Neuron (in vitro differentiated cells): ENCODE results near the gene KCNK10.

Source experiments
- H2AFZ ChIP-seq: one replicate; pipeline ENCODE4 v1.6.1; 2013; ENCODE audit warnings: low read depth, mild to moderate bottlenecking, inconsistent platforms, low read length, moderate library complexity
- H3K27me3 ChIP-seq: one replicate; pipeline ENCODE4 v1.6.1; 2013; ENCODE audit warnings: low read length; ENCODE audit not compliant: insufficient read depth
- H3K36me3 ChIP-seq: one replicate; pipeline ENCODE4 v1.6.1; 2013; ENCODE audit warnings: low read length; ENCODE audit not compliant: insufficient read depth
- H3K4me1 ChIP-seq: one replicate; pipeline ENCODE4 v1.6.1; 2013; ENCODE audit warnings: low read length; ENCODE audit not compliant: insufficient read depth
- H3K4me3 ChIP-seq: 2 replicates; pipeline ENCODE4 v1.5.1; 2013; ENCODE audit warnings: mild to moderate bottlenecking, low read length, moderate library complexity
- H3K9me3 ChIP-seq: one replicate; pipeline ENCODE4 v1.6.1; 2013; ENCODE audit warnings: low read length

Gene KCNK10

GRCh38 chr14:88327497-88327896 lies 4.4 kb upstream of the KCNK10 start:
- H2AFZ ChIP-seq: no peak overlapping the region
- H3K9me3 ChIP-seq: no peaks in the 10 kb centered on the region
- no peaks in the 10 kb centered on the region for H3K27me3 ChIP-seq
- no peak overlapping the region for H3K4me3 ChIP-seq
- peaks cover 7% of the 10 kb centered on the region for H3K4me1 ChIP-seq
- H3K36me3 ChIP-seq: no peaks in the 10 kb centered on the region

GRCh38 chr14:88326352-88327103 lies 3.5 kb upstream of the KCNK10 start:
- Histone ChIP-seq H3K27me3 (no peaks in the 10 kb centered on the region), H3K4me3 (peak overlapping the region; percentile 6)

GRCh38 chr14:88325883-88326282 lies 2.8 kb upstream of the KCNK10 start:
- H3K4me3 ChIP-seq: no peak overlapping the region
- no peaks in the 10 kb centered on the region for H3K36me3 ChIP-seq
- no peak overlapping the region for H2AFZ ChIP-seq
- H3K4me1 ChIP-seq: peaks cover 18% of the 10 kb centered on the region
- no peaks in the 10 kb centered on the region for H3K27me3 ChIP-seq
- no peaks in the 10 kb centered on the region for H3K9me3 ChIP-seq

More at GRCh38 chr14:88326352-88327103, 3.5 kb upstream of the KCNK10 start:
- H3K9me3 ChIP-seq: no peaks in the 10 kb centered on the region
- no peak overlapping the region for H2AFZ ChIP-seq
- H3K4me1 ChIP-seq: peaks cover 16% of the 10 kb centered on the region
- no peaks in the 10 kb centered on the region for H3K36me3 ChIP-seq

GRCh38 chr14:88324930-88325329 lies 1.9 kb upstream of the KCNK10 start:
- H3K4me3 ChIP-seq: peak overlapping the region; percentile 90
- H3K27me3 ChIP-seq: no peaks in the 10 kb centered on the region
- H3K9me3 ChIP-seq: no peaks in the 10 kb centered on the region
- peaks cover 18% of the 10 kb centered on the region for H3K4me1 ChIP-seq
- H3K36me3 ChIP-seq: no peaks in the 10 kb centered on the region
- H2AFZ ChIP-seq: no peak overlapping the region

- Histone ChIP-seq H3K9me3 (no peaks in the 10 kb centered on the region), H3K4me1 (peaks cover 18% of the 10 kb centered on the region), H3K36me3 (no peaks in the 10 kb centered on the region), H3K27me3 (no peaks in the 10 kb centered on the region), H3K4me3 (peak overlapping the region; percentile 90), H2AFZ (no peak overlapping the region)
Observed at GRCh38 chr14:88324491-88324890, 1.4 kb upstream of the KCNK10 start.

GRCh38 chr14:88323523-88324199 lies 592 bp upstream of the KCNK10 start:
- Histone ChIP-seq H3K4me1 (peaks cover 18% of the 10 kb centered on the region), H3K9me3 (no peaks in the 10 kb centered on the region), H3K27me3 (no peaks in the 10 kb centered on the region), H2AFZ (peak overlapping the region; percentile 42), H3K36me3 (no peaks in the 10 kb centered on the region), H3K4me3 (peak overlapping the region; percentile 90)

- Histone ChIP-seq H3K36me3 (no peaks in the 10 kb centered on the region), H3K27me3 (no peaks in the 10 kb centered on the region), H3K4me3 (peak overlapping the region; percentile 90), H2AFZ (peak overlapping the region; percentile 17), H3K9me3 (no peaks in the 10 kb centered on the region), H3K4me1 (peaks cover 22% of the 10 kb centered on the region)
Observed at GRCh38 chr14:88322504-88323085, 474 bp downstream of the KCNK10 start.

- Histone ChIP-seq H3K36me3 (no peaks in the 10 kb centered on the region), H3K4me3 (peak overlapping the region; percentile 90), H3K27me3 (no peaks in the 10 kb centered on the region), H3K9me3 (no peaks in the 10 kb centered on the region), H3K4me1 (peaks cover 22% of the 10 kb centered on the region), H2AFZ (peak overlapping the region; percentile 17)
Observed at GRCh38 chr14:88321692-88322503, 1.2 kb downstream of the KCNK10 start.

- Histone ChIP-seq H3K4me1 (peaks cover 16% of the 10 kb centered on the region), H2AFZ (no peak overlapping the region), H3K9me3 (peaks cover 4% of the 10 kb centered on the region), H3K27me3 (no peaks in the 10 kb centered on the region), H3K4me3 (no peak overlapping the region), H3K36me3 (no peaks in the 10 kb centered on the region)
Observed at GRCh38 chr14:88318406-88318805, 4.7 kb downstream of the KCNK10 start.

- Histone ChIP-seq H3K4me3 (no peak overlapping the region), H3K36me3 (no peaks in the 10 kb centered on the region), H3K9me3 (peaks cover 4% of the 10 kb centered on the region), H2AFZ (no peak overlapping the region), H3K4me1 (peaks cover 25% of the 10 kb centered on the region), H3K27me3 (no peaks in the 10 kb centered on the region)
Observed at GRCh38 chr14:88316521-88316920, 6.5 kb downstream of the KCNK10 start.

- Histone ChIP-seq H3K4me1 (peaks cover 34% of the 10 kb centered on the region), H3K27me3 (no peaks in the 10 kb centered on the region), H3K9me3 (peaks cover 4% of the 10 kb centered on the region), H3K4me3 (no peak overlapping the region), H3K36me3 (no peaks in the 10 kb centered on the region), H2AFZ (no peak overlapping the region)
Observed at GRCh38 chr14:88312257-88312656, 10.8 kb downstream of the KCNK10 start.

GRCh38 chr14:88311780-88312179 lies 11.3 kb downstream of the KCNK10 start:
- Histone ChIP-seq H2AFZ (no peak overlapping the region), H3K36me3 (no peaks in the 10 kb centered on the region), H3K4me1 (peaks cover 34% of the 10 kb centered on the region), H3K9me3 (peaks cover 4% of the 10 kb centered on the region), H3K27me3 (no peaks in the 10 kb centered on the region), H3K4me3 (no peak overlapping the region)

GRCh38 chr14:88310449-88310848 lies 12.6 kb downstream of the KCNK10 start:
- Histone ChIP-seq H2AFZ (no peak overlapping the region), H3K36me3 (no peaks in the 10 kb centered on the region), H3K27me3 (no peaks in the 10 kb centered on the region), H3K4me3 (peak overlapping the region; percentile 20), H3K9me3 (peaks cover 4% of the 10 kb centered on the region), H3K4me1 (peaks cover 34% of the 10 kb centered on the region)
